Activated T-cell treated with anti-CD3 and anti-CD28 coated beads for 24 hours (primary cell): ENCODE data around the gene LINGO1.

Experiments used
- DNase-seq: peaks from one replicate; pipeline ENCODE4 v3.0.0-alpha.2; 2020; ENCODE audit warnings: low read depth

LINGO1 gene

GRCh38 chr15:77632534-77633133 lies at the start of gene LINGO1:
Gene LINGO1 (minus strand): TSS chr15:77632912. CDS start chr15:77632315, 597 bp downstream.
- DNase-seq: no peak

- DNase-seq: no peak
Measured at GRCh38 chr15:77681362-77681761, 48.6 kb upstream of the LINGO1 start.

GRCh38 chr15:77676569-77677375 lies 44.1 kb upstream of the LINGO1 start:
- no peak for DNase-seq

- DNase-seq: no peak
Measured at GRCh38 chr15:77675806-77676415, 43.2 kb upstream of the LINGO1 start.

- no peak for DNase-seq
Measured at GRCh38 chr15:77674327-77674726, 41.6 kb upstream of the LINGO1 start.

- no peak for DNase-seq
Measured at GRCh38 chr15:77673866-77674265, 41.2 kb upstream of the LINGO1 start.

GRCh38 chr15:77672135-77672534 lies 39.4 kb upstream of the LINGO1 start:
- no peak for DNase-seq

GRCh38 chr15:77671362-77672056 lies 38.8 kb upstream of the LINGO1 start:
- no peak for DNase-seq

GRCh38 chr15:77670558-77671361 lies 38.0 kb upstream of the LINGO1 start:
- no peak for DNase-seq

GRCh38 chr15:77669896-77670295 lies 37.2 kb upstream of the LINGO1 start:
- no peak for DNase-seq

GRCh38 chr15:77667338-77668234 lies 34.9 kb upstream of the LINGO1 start:
- no peak for DNase-seq

- no peak for DNase-seq
Measured at GRCh38 chr15:77666296-77666660, 33.6 kb upstream of the LINGO1 start.

- DNase-seq: no peak
Measured at GRCh38 chr15:77665530-77666295, 33.0 kb upstream of the LINGO1 start.

GRCh38 chr15:77664428-77664827 lies 31.7 kb upstream of the LINGO1 start:
- DNase-seq: no peak

- DNase-seq: no peak
Measured at GRCh38 chr15:77663256-77663655, 30.5 kb upstream of the LINGO1 start.

GRCh38 chr15:77659350-77660321 lies 26.9 kb upstream of the LINGO1 start:
- peak; percentile 15 for DNase-seq

GRCh38 chr15:77658304-77658703 lies 25.6 kb upstream of the LINGO1 start:
- no peak for DNase-seq

- DNase-seq: no peak
Measured at GRCh38 chr15:77657634-77658238, 25.0 kb upstream of the LINGO1 start.
